Activated CD4-positive, CD25-positive, alpha-beta regulatory T cell treated with anti-CD3 and anti-CD28 coated beads, Interleukin-2, amount 50 U/mL, for 16 hours (primary cell): ENCODE data around the gene PDS5A.
"Not testable (repeated sequence)": the region's sequence is repeated elsewhere in the genome, so short reads cannot be mapped to it uniquely, and the experiment has no call there.

ENCODE experiments used
- DNase-seq: peaks from one replicate; pipeline ENCODE4 v3.0.0-alpha.2; 2020; ENCODE audit warnings: low read depth, low spot score

PDS5A gene

GRCh38 chr4:39961311-39961877 lies 16.3 kb downstream of the PDS5A start:
- no peak for DNase-seq

- no peak for DNase-seq
These were observed 26.7 kb downstream of the PDS5A start for GRCh38 chr4:39950861-39951481.

GRCh38 chr4:39947963-39948362 lies 29.7 kb downstream of the PDS5A start:
- DNase-seq: no peak

GRCh38 chr4:39947417-39947816 lies 30.3 kb downstream of the PDS5A start:
- no peak for DNase-seq

- not testable (repeated sequence) for DNase-seq
These were observed 33.5 kb downstream of the PDS5A start for GRCh38 chr4:39944245-39944644.

- no peak for DNase-seq
These were observed 35.2 kb downstream of the PDS5A start for GRCh38 chr4:39942507-39942906.

GRCh38 chr4:39941682-39942217 lies 36.0 kb downstream of the PDS5A start:
- no peak for DNase-seq

GRCh38 chr4:39937683-39938268 lies 39.9 kb downstream of the PDS5A start:
- DNase-seq: no peak

GRCh38 chr4:39936565-39937418 lies 40.9 kb downstream of the PDS5A start:
- DNase-seq: no peak

GRCh38 chr4:39933671-39934590 lies 43.8 kb downstream of the PDS5A start:
- DNase-seq: no peak

- no peak for DNase-seq
These were observed 44.8 kb downstream of the PDS5A start for GRCh38 chr4:39932776-39933402.

GRCh38 chr4:39931441-39931901 lies 46.2 kb downstream of the PDS5A start:
- no peak for DNase-seq

GRCh38 chr4:39928538-39928937 lies 49.2 kb downstream of the PDS5A start:
- no peak for DNase-seq

GRCh38 chr4:39924014-39924413 lies 53.7 kb downstream of the PDS5A start:
- no peak for DNase-seq

GRCh38 chr4:39922399-39922798 lies 55.3 kb downstream of the PDS5A start:
- DNase-seq: no peak

- no peak for DNase-seq
These were observed 64.2 kb downstream of the PDS5A start for GRCh38 chr4:39913471-39913870.

GRCh38 chr4:39910064-39910463 lies 67.6 kb downstream of the PDS5A start:
- no peak for DNase-seq

- DNase-seq: no peak
These were observed 69.4 kb downstream of the PDS5A start for GRCh38 chr4:39908284-39908683.

GRCh38 chr4:39905656-39906055 lies 72.1 kb downstream of the PDS5A start:
- DNase-seq: no peak

- DNase-seq: not testable (repeated sequence)
These were observed 72.7 kb downstream of the PDS5A start for GRCh38 chr4:39905019-39905418.
